H1 (cell line): ENCODE measurements around the gene WBP11. TPM values are rescaled to one million over a fixed set of nuclear protein-coding genes. Genes with fewer than 3 reads are reported as not detected.

Experiments
- BACH1 ChIP-seq: IDR thresholded peaks from 2 replicates; pipeline ENCODE4 v1.6.1; 2012; ENCODE audit warnings: low read length, improper control_type of control experiment
- CHD1 ChIP-seq: IDR thresholded peaks from 2 replicates; pipeline ENCODE4 v1.6.1; 2012; ENCODE audit warnings: low read depth, low read length, improper control_type of control experiment
- CHD7 ChIP-seq: fragments of 300-600 bp; sonication (generic); IDR thresholded peaks from 2 replicates; pipeline ENCODE4 v1.7.1; 2012; ENCODE audit warnings: low read length, moderate library complexity, mild to moderate bottlenecking, inconsistent platforms; ENCODE audit not compliant: insufficient replicate concordance
- EP300 ChIP-seq, 2 experiments: IDR thresholded peaks; 1 replicate in 1 of 2; 2 replicates in 1 of 2; pipeline ENCODE4 v1.6.1; 2011 to 2012; ENCODE audit warnings: low read depth in 2 of 2, low read length in 2 of 2, mild to moderate bottlenecking in 2 of 2, borderline replicate concordance in 1 of 2, inconsistent platforms in 1 of 2, moderate library complexity in 1 of 2
- FOSL1 ChIP-seq: IDR thresholded peaks from 2 replicates; pipeline ENCODE4 v1.6.1; 2011; ENCODE audit warnings: mild to moderate bottlenecking, low read depth, low read length, moderate library complexity; ENCODE audit not compliant: insufficient read depth
- HDAC2 ChIP-seq, 2 experiments: fragments of 300-600 bp in 1 of 2; sonication (generic) in 1 of 2; IDR thresholded peaks; 2 replicates each; pipeline ENCODE4 v1.6.1; 2011 to 2012; ENCODE audit warnings: low read depth in 2 of 2, low read length in 2 of 2, mild to moderate bottlenecking in 2 of 2, moderate library complexity in 2 of 2, borderline replicate concordance in 1 of 2, inconsistent platforms in 1 of 2
- KDM5A ChIP-seq: fragments of 200-600 bp; IDR thresholded peaks from 2 replicates; pipeline ENCODE4 v1.7.1; 2012; ENCODE audit warnings: mild to moderate bottlenecking, low read length, inconsistent platforms, mixed read lengths
- POLR2A ChIP-seq, 2 experiments: IDR thresholded peaks; 1 replicate in 1 of 2; 2 replicates in 1 of 2; pipeline ENCODE4 v1.6.1; 2011; ENCODE audit warnings: low read depth in 2 of 2, low read length in 2 of 2, mild to moderate bottlenecking in 2 of 2; ENCODE audit errors: control extremely low read depth in 1 of 2
- POU5F1 ChIP-seq: IDR thresholded peaks from 2 replicates; pipeline ENCODE4 v1.6.1; 2011; ENCODE audit warnings: low read depth, mild to moderate bottlenecking, low read length, moderate library complexity
- SP2 ChIP-seq: IDR thresholded peaks from 2 replicates; pipeline ENCODE4 v1.6.1; 2012; ENCODE audit warnings: mild to moderate bottlenecking, low read length, inconsistent platforms
- USF2 ChIP-seq: IDR thresholded peaks from 2 replicates; pipeline ENCODE4 v1.6.1; 2011; ENCODE audit warnings: low read length, improper control_type of control experiment
- polyA plus RNA-seq, 7 experiments: library from polyadenylated mRNA; depleted of rRNA in 3 of 7; stranded (reverse) in 5 of 7; unstranded in 2 of 7; fragments of >200 nt in 5 of 7; fragments of 200-250 nt in 2 of 7; gene quantifications; 1 replicate in 5 of 7; 2 replicates in 1 of 7; 4 replicates in 1 of 7; pipeline versions ENCODE4 v1.2.1 to v1.2.3, GENCODE V29; 2011 to 2013; ENCODE audit warnings: missing spikeins in 2 of 7, mixed read lengths in 2 of 7
- total RNA-seq: library from RNA; stranded (reverse); fragmentation: NEBNext Ultra II Directional; extraction: Animal tissue kit (Norgen Biotek cat#: 25700); gene quantifications from 2 replicates; pipeline ENCODE4 v1.2.1, GENCODE V29; 2021

WBP11 gene
- total and polyA plus RNA-seq, 2 of the 8 experiments (the other 6 are each of a cell fraction or from before 2014, with no cell fraction given): 22.1 to 134 TPM

GRCh38 chr12:14839262-14839661 lies 36.0 kb upstream of the WBP11 start (continued):
- TF ChIP-seq CHD7: no peak
- TF ChIP-seq HDAC2 (IDR thresholded peaks at IDR 0.05; ENCODE audit: borderline replicate concordance in 1 of 2, low read depth in 2 of 2, low read length in 2 of 2): no peak
- TF ChIP-seq BACH1: no peak
- TF ChIP-seq USF2: no peak
- no peak for TF ChIP-seq KDM5A
- no peak for TF ChIP-seq POLR2A (IDR thresholded peaks at IDR 0.05; ENCODE audit: control extremely low read depth in 1 of 2, low read depth in 2 of 2, low read length in 2 of 2)
- no peak for TF ChIP-seq POU5F1
- TF ChIP-seq EP300 (IDR thresholded peaks at IDR 0.05; ENCODE audit: borderline replicate concordance in 1 of 2, low read depth in 2 of 2, low read length in 2 of 2): no peak
- no peak for TF ChIP-seq FOSL1
- no peak for TF ChIP-seq CHD1
- no peak for TF ChIP-seq SP2
